GM23338 (cell line): ENCODE data around the gene PLSCR2. TPM values are rescaled to one million over a fixed set of nuclear protein-coding genes. Genes with fewer than 3 reads are reported as not detected.

Experiments
- ATAC-seq: fragments of 200-7000 bp; cut with Tn5 transposase; 3 replicates; pipeline ENCODE4 v1.9.1; 2020
- DNase-seq: peaks from one replicate; pipeline ENCODE4 v3.0.0-alpha.2; 2015; ENCODE audit warnings: low spot score
- H2AFZ ChIP-seq: fragments of 200-600 bp; sonication (generic); 2 replicates; pipeline ENCODE4 v1.8.0; 2016; ENCODE audit warnings: antibody characterized with exemption, mild to moderate bottlenecking, moderate library complexity
- H3F3A ChIP-seq: fragments of 200-600 bp; sonication (generic); replicated peaks from 2 replicates; pipeline ENCODE4 v1.8.0; 2017; ENCODE audit warnings: antibody characterized with exemption, mixed run types, low read depth
- H3K27ac ChIP-seq: fragments of 200-600 bp; sonication (generic); 2 replicates; pipeline ENCODE4 v1.6.1; 2016; ENCODE audit warnings: low read depth
- H3K27me3 ChIP-seq: fragments of 200-600 bp; sonication (generic); 2 replicates; pipeline ENCODE4 v1.8.0; 2016; ENCODE audit warnings: mild to moderate bottlenecking, mixed run types, moderate library complexity; ENCODE audit not compliant: insufficient read depth
- H3K36me3 ChIP-seq: fragments of 200-600 bp; sonication (generic); 2 replicates; pipeline ENCODE4 v1.8.0; 2016; ENCODE audit warnings: mild to moderate bottlenecking; ENCODE audit not compliant: insufficient read depth
- H3K4me1 ChIP-seq: fragments of 200-600 bp; sonication (generic); 2 replicates; pipeline ENCODE4 v1.8.0; 2016; ENCODE audit warnings: mild to moderate bottlenecking, moderate library complexity; ENCODE audit not compliant: insufficient read depth
- H3K4me2 ChIP-seq: fragments of 200-600 bp; sonication (generic); 2 replicates; pipeline ENCODE4 v1.7.1; 2017; ENCODE audit warnings: mixed run types
- H3K4me3 ChIP-seq: fragments of 200-600 bp; sonication (generic); 2 replicates; pipeline ENCODE4 v1.6.1; 2016; ENCODE audit warnings: mixed run types
- H3K79me2 ChIP-seq: fragments of 200-600 bp; sonication (generic); replicated peaks from 2 replicates; pipeline ENCODE4 v1.8.0; 2017; ENCODE audit warnings: mild to moderate bottlenecking; ENCODE audit not compliant: insufficient read depth
- H3K9me2 ChIP-seq: fragments of 200-600 bp; sonication (generic); 2 replicates; pipeline ENCODE4 v1.8.0; 2017; ENCODE audit not compliant: insufficient read depth
- H4K20me1 ChIP-seq: fragments of 200-600 bp; sonication (generic); replicated peaks from 2 replicates; pipeline ENCODE4 v1.8.0; 2017; ENCODE audit warnings: mild to moderate bottlenecking; ENCODE audit not compliant: insufficient read depth
- H3K27ac Mint-ChIP-seq: 2 replicates; pipeline ENCODE4 v1.8.0; 2020; ENCODE audit warnings: inconsistent platforms, mild to moderate bottlenecking, moderate library complexity, mixed read lengths
- H3K27me3 Mint-ChIP-seq: 3 replicates; pipeline ENCODE4 v1.8.0; 2022; ENCODE audit warnings: low read depth, mild to moderate bottlenecking, moderate library complexity, mixed read lengths, inconsistent platforms; ENCODE audit not compliant: insufficient read depth, poor library complexity
- H3K36me3 Mint-ChIP-seq: 3 replicates; pipeline ENCODE4 v1.8.0; 2021; ENCODE audit warnings: low read depth, mild to moderate bottlenecking, inconsistent platforms, moderate library complexity, mixed read lengths
- H3K4me1 Mint-ChIP-seq: 3 replicates; pipeline ENCODE4 v1.8.0; 2020; ENCODE audit warnings: mild to moderate bottlenecking, inconsistent platforms, mixed read lengths
- H3K4me3 Mint-ChIP-seq: 3 replicates; pipeline ENCODE4 v1.8.0; 2021; ENCODE audit warnings: moderate library complexity, mild to moderate bottlenecking, inconsistent platforms, mixed read lengths
- H3K9me3 Mint-ChIP-seq: 3 replicates; pipeline ENCODE4 v1.8.0; 2020; ENCODE audit warnings: moderate library complexity, mild to moderate bottlenecking, inconsistent platforms, mixed read lengths
- CREB1 ChIP-seq: fragments of 250-450 bp; sonication (Bioruptor Pico); IDR thresholded peaks from 2 replicates; pipeline ENCODE4 v1.5.0; 2020; ENCODE audit warnings: low read depth, mild to moderate bottlenecking, moderate library complexity
- CTCF ChIP-seq, 2 experiments: fragments of 200-600 bp in 1 of 2; sonication (generic) in 1 of 2; conservative IDR thresholded peaks; 2 replicates each; pipeline versions ENCODE4 v1.5.1 to v1.6.1; 2016 to 2017; ENCODE audit warnings: antibody characterized with exemption in 2 of 2, low read depth in 2 of 2, mild to moderate bottlenecking in 2 of 2, moderate library complexity in 1 of 2
- EZH2 ChIP-seq: fragments of 200-600 bp; sonication (generic); IDR thresholded peaks from one replicate; pipeline ENCODE4 v1.8.0; 2017; ENCODE audit warnings: antibody characterized with exemption, mild to moderate bottlenecking, low read depth; ENCODE audit not compliant: unreplicated experiment
- EZH2phosphoT487 ChIP-seq: fragments of 200-600 bp; sonication (generic); IDR thresholded peaks from one replicate; pipeline ENCODE4 v1.8.1; 2018; ENCODE audit warnings: antibody characterized with exemption; ENCODE audit not compliant: unreplicated experiment
- NANOG ChIP-seq: IDR thresholded peaks from 2 replicates; pipeline ENCODE4 v1.6.1; 2016; ENCODE audit warnings: antibody characterized with exemption, borderline replicate concordance
- POLR2AphosphoS5 ChIP-seq: IDR thresholded peaks from 2 replicates; pipeline ENCODE4 v1.6.1; 2016; ENCODE audit warnings: antibody characterized with exemption, low read depth
- STAT1 ChIP-seq: IDR thresholded peaks from one replicate; pipeline ENCODE4 v1.6.1; 2016; ENCODE audit warnings: antibody characterized with exemption; ENCODE audit not compliant: unreplicated experiment
- ZNF114 ChIP-seq: fragments of 250-450 bp; sonication (Bioruptor Pico); IDR thresholded peaks from 2 replicates; pipeline ENCODE4 v1.5.0; 2020; ENCODE audit warnings: mild to moderate bottlenecking, moderate library complexity
- polyA plus RNA-seq: library from polyadenylated mRNA; unstranded; fragments of >200 nt; fragmentation: Nextera tagmentation; extraction: Ambion mirVana; gene quantifications from 2 replicates; pipeline ENCODE4 v1.2.1, GENCODE V29; 2016
- total RNA-seq: library from RNA; depleted of rRNA; stranded (reverse); fragments of >200 nt; shearing (Covaris generic); gene quantifications from 2 replicates; pipeline ENCODE4 v1.2.3, GENCODE V29; 2014
- TF ChIP-seq, protein P1 (sequence below): IDR thresholded peaks from 2 replicates; pipeline ENCODE4 v1.6.1; 2016; ENCODE audit warnings: antibody characterized with exemption
- TF ChIP-seq, protein P2 (sequence below): fragments of 250-450 bp; sonication (Bioruptor Pico); IDR thresholded peaks from 2 replicates; pipeline ENCODE4 v1.5.0; 2020; ENCODE audit warnings: mild to moderate bottlenecking, moderate library complexity

PLSCR2 gene
- total and polyA plus RNA-seq, 2 experiments from 2014 or later: 0.55 TPM; not detected in 1

DNA sequence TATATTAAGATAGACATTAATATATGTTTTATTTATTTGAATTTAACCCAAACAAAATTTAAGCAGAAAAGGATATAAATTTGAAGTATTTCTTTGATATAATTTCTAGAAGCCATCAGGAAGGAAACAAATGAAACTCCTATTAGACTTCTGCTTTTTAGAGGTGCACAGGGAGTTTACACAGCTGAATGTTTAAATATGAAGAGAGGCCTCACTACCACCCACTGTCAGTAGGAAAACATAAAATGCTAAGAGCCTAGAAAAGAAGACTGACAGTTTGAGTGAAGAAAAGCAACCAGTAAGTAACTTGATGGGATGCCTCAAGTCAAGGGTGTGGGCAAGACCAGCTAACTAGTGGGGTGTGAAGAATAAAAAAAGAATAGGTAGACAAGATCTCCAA lies 19.7 kb downstream of the PLSCR2 start:
- no peak for TF ChIP-seq CREB1
- no peak for TF ChIP-seq NANOG
- no peak for TF ChIP-seq STAT1
- TF ChIP-seq, protein P1, sequence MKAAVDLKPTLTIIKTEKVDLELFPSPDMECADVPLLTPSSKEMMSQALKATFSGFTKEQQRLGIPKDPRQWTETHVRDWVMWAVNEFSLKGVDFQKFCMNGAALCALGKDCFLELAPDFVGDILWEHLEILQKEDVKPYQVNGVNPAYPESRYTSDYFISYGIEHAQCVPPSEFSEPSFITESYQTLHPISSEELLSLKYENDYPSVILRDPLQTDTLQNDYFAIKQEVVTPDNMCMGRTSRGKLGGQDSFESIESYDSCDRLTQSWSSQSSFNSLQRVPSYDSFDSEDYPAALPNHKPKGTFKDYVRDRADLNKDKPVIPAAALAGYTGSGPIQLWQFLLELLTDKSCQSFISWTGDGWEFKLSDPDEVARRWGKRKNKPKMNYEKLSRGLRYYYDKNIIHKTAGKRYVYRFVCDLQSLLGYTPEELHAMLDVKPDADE: no peak
- no peaks in the 10 kb centered on the region for H3K9me3 Mint-ChIP-seq
- Histone ChIP-seq H3K36me3 (no peaks in the 10 kb centered on the region), H3K4me1 (peaks cover 12% of the 10 kb centered on the region; the same call in 1 of the 2 replicates), H3K9me2 (no peaks in the 10 kb centered on the region), H3K4me2 (no peak overlapping the region), H3K27me3 (no peaks in the 10 kb centered on the region), H3F3A (no peaks in the 10 kb centered on the region), H3K4me3 (no peak overlapping the region), H3K79me2 (no peaks in the 10 kb centered on the region), H2AFZ (no peak overlapping the region), H3K27ac (no peak overlapping the region), H4K20me1 (no peaks in the 10 kb centered on the region)
- H3K27me3 Mint-ChIP-seq: no peaks in the 10 kb centered on the region
- no peak overlapping the region for H3K4me3 Mint-ChIP-seq
- H3K36me3 Mint-ChIP-seq: no peaks in the 10 kb centered on the region
- peaks cover 16% of the 10 kb centered on the region for H3K4me1 Mint-ChIP-seq
- ATAC-seq: no peak; the same call in 2 of the 3 replicates
- DNase-seq: no peak
- H3K27ac Mint-ChIP-seq: no peak overlapping the region

DNA sequence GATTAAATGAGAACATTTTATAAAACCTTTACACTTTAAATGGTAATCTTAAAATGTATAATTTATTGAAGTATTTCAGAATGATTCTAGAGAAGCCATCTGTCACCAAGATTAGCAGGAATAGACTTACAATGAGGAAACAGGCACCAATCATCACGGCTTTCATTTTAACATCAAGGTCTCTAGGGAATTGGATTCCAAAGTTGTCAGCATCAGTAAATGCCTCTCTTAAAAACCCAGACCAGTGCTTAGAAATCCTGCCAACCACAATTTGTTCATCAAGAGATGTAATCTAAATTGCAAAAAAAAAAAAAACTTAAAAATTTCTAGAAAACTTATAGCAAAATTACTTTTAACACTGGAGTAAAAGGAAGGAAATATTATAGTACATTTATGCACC lies 20.3 kb downstream of the PLSCR2 start:
- Histone ChIP-seq H4K20me1 (no peaks in the 10 kb centered on the region), H3K4me3 (no peak overlapping the region), H3K79me2 (no peaks in the 10 kb centered on the region), H3K27ac (no peak overlapping the region), H3F3A (no peaks in the 10 kb centered on the region), H3K27me3 (no peaks in the 10 kb centered on the region), H2AFZ (no peak overlapping the region), H3K4me1 (peaks cover 12% of the 10 kb centered on the region; the same call in 1 of the 2 replicates), H3K9me2 (no peaks in the 10 kb centered on the region), H3K4me2 (no peak overlapping the region), H3K36me3 (no peaks in the 10 kb centered on the region)
- no peak overlapping the region for H3K27ac Mint-ChIP-seq
- H3K4me1 Mint-ChIP-seq: peaks cover 16% of the 10 kb centered on the region
- H3K36me3 Mint-ChIP-seq: no peaks in the 10 kb centered on the region
- no peak for DNase-seq
- ATAC-seq: no peak
- H3K4me3 Mint-ChIP-seq: no peak overlapping the region
- H3K27me3 Mint-ChIP-seq: no peaks in the 10 kb centered on the region
- no peaks in the 10 kb centered on the region for H3K9me3 Mint-ChIP-seq
- TF ChIP-seq ZNF114 (CRISPR knock-in tag) (no peak), CTCF (conservative IDR thresholded peaks at IDR 0.05; ENCODE audit: low read depth in 2 of 2) (no peak), STAT1 (no peak), EZH2phosphoT487 (no peak), POLR2AphosphoS5 (no peak), EZH2 (no peak)
- TF ChIP-seq, protein P2, sequence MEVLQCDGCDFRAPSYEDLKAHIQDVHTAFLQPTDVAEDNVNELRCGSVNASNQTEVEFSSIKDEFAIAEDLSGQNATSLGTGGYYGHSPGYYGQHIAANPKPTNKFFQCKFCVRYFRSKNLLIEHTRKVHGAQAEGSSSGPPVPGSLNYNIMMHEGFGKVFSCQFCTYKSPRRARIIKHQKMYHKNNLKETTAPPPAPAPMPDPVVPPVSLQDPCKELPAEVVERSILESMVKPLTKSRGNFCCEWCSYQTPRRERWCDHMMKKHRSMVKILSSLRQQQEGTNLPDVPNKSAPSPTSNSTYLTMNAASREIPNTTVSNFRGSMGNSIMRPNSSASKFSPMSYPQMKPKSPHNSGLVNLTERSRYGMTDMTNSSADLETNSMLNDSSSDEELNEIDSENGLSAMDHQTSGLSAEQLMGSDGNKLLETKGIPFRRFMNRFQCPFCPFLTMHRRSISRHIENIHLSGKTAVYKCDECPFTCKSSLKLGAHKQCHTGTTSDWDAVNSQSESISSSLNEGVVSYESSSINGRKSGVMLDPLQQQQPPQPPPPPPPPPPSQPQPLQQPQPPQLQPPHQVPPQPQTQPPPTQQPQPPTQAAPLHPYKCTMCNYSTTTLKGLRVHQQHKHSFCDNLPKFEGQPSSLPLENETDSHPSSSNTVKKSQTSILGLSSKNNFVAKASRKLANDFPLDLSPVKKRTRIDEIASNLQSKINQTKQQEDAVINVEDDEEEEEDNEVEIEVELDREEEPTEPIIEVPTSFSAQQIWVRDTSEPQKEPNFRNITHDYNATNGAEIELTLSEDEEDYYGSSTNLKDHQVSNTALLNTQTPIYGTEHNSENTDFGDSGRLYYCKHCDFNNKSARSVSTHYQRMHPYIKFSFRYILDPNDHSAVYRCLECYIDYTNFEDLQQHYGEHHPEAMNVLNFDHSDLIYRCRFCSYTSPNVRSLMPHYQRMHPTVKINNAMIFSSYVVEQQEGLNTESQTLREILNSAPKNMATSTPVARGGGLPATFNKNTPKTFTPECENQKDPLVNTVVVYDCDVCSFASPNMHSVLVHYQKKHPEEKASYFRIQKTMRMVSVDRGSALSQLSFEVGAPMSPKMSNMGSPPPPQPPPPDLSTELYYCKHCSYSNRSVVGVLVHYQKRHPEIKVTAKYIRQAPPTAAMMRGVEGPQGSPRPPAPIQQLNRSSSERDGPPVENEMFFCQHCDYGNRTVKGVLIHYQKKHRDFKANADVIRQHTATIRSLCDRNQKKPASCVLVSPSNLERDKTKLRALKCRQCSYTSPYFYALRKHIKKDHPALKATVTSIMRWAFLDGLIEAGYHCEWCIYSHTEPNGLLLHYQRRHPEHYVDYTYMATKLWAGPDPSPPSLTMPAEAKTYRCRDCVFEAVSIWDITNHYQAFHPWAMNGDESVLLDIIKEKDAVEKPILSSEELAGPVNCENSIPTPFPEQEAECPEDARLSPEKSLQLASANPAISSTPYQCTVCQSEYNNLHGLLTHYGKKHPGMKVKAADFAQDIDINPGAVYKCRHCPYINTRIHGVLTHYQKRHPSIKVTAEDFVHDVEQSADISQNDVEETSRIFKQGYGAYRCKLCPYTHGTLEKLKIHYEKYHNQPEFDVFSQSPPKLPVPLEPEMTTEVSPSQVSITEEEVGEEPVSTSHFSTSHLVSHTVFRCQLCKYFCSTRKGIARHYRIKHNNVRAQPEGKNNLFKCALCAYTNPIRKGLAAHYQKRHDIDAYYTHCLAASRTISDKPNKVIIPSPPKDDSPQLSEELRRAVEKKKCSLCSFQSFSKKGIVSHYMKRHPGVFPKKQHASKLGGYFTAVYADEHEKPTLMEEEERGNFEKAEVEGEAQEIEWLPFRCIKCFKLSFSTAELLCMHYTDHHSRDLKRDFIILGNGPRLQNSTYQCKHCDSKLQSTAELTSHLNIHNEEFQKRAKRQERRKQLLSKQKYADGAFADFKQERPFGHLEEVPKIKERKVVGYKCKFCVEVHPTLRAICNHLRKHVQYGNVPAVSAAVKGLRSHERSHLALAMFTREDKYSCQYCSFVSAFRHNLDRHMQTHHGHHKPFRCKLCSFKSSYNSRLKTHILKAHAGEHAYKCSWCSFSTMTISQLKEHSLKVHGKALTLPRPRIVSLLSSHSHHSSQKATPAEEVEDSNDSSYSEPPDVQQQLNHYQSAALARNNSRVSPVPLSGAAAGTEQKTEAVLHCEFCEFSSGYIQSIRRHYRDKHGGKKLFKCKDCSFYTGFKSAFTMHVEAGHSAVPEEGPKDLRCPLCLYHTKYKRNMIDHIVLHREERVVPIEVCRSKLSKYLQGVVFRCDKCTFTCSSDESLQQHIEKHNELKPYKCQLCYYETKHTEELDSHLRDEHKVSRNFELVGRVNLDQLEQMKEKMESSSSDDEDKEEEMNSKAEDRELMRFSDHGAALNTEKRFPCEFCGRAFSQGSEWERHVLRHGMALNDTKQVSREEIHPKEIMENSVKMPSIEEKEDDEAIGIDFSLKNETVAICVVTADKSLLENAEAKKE: no peak
